HG02981 (cell line): ENCODE results near the gene ZMIZ1.

Source experiments
- ATAC-seq: cut with Tn5 transposase; IDR thresholded peaks from one replicate; pipeline ENCODE4 v1.9.1; 2021; ENCODE audit warnings: mild to moderate bottlenecking, moderate library complexity; ENCODE audit not compliant: unreplicated experiment

Gene ZMIZ1

DNA sequence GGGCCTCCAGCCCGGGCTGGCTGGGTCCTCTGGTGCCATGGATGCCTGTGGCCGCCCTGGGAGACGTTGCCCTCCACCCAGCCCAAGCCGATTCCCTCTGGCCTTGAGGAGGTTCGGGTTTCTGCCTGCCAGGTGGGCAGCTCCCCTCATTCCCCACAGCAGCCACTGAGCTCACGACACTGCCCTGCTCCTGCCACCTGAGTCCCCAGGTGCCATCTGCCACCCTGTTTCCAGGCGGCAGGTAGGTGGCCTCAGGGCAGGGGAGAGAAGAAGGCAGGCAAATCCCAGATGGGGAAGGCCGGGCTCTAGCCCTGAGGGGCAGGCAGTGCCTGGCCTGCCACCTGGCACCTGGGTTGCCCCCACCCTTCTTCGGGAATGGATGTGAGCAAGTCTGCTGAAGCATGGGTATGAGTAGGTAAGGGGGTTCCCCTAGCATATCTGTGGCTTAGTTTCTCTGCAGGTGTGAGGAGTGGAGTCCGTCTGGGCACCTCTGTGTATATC lies 186.3 kb downstream of the ZMIZ1 start:
- no peak for ATAC-seq

- no peak for ATAC-seq
These were observed 187.6 kb downstream of the ZMIZ1 start for GRCh38 chr10:79256264-79256806.

- no peak for ATAC-seq
These were observed 190.1 kb downstream of the ZMIZ1 start for GRCh38 chr10:79258894-79259293.

DNA sequence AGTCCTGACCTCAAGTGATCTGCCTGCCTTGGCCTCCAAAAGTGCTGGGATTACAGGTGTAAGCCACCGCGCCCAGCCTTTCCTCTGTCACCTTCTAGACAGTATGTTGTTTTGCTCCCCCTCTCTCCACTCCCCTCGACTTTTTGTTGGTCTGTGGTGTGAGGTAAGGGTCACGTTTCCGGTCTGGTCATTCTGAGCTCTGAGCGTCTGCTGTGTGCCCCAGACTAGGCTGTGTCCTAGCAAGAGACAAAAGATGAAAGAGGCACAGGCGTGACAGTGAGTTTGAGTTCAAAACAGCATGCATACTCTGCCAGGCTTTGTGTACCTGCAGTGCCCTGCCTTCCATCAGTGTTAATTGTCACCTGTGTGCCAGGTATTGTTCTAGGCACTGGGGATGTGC lies 191.1 kb downstream of the ZMIZ1 start:
- no peak for ATAC-seq

DNA sequence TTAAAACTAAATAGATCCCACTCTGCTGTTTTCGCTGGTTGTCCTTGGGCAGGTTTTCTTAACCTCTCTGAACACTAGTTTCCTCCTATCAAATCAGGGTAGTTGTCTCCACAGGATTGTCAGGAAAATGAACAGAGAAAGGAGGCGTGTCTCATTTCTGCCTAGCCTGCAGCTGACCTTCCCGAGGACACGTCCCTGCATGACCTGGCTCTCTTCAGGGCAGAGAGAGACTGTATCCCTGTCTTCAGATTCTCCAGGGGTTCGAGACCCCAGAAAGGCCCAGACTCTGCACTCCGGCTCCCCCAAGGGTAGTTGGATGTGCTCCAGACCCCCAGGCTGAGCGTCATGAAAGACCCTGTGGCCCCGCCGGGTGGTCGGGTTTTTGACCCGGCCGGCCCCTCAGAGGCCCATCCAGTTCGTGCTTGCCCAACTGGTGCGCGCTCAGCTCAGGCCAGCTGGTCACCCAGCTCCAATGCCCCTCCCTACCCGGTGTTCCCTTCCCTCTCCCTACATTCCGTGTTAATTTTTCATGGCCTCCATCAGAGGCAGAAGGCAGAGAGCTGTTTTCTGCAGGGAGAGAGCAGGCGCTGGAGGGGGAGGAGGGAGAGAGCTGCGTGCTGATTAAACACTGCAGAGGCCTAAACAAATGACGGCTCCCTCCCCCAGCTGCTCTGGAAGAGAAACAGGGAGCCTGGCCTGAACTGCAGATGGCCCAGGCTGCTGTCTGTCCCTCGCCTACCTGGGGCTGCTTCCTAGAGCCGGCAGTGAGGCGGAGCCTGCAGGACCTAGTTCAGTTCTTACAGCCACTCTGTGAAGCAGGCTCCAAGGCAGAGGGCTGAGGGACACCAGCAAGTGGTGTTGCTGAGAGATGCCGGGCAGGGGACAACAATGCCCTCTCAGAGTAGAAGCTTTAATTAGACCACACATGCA lies 192.3 kb downstream of the ZMIZ1 start:
- no peak for ATAC-seq

DNA sequence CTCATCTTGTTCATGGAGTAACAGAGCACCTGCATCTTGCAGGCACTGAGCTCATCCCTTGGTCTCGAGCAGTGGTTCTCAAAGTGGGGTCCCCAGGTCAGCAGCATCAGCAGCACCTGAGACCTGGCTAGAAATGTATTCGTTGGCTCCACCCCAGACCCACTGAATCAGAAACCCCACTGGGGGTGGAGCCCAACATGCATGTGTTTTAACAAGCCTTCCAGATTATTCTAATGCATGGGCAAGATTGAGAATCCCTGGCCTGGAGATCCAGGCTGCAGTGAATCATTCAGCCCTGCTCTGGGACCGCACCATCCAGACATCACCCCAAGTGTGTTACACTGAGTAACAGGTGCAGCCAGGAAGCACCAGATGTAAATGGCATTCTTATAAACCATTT lies 193.4 kb downstream of the ZMIZ1 start:
- ATAC-seq: no peak

DNA sequence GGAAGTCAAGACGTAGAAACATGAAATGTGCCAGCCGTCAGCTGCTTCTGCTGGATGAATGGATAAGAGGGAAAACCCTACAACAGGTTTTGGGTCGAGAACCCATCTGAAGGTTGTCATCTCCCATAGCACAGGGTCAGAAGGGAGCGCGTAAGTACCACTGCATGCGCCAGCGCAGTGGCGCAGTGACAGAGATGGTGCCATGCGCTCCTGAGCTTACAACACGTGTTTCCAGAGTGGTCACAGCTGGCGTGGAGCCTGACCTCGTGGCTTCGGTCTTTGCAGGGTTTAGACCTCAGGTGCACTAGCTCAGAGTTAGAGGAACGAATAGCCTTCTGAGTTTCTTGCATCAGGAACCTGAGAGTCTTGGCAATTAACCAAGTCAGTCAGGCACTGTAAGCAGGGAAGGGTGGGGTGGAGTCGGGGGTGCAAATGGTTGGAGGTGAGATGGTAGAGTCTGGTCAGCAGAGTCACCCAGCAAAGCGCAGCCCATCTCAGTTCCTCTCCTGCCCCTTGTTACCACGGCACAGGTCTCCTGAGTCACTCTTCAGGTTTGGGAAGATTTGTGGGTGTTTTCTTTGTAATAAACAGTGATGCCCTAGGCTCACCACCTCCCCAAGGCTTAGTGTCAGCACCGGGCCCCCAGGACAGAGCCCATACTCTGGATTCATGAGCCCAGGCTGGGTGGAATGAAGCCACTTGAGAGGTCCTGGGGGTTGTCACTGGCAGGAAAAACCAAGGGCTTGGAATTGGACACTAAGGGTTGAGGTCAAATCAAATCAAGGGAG lies 194.4 kb downstream of the ZMIZ1 start:
- no peak for ATAC-seq

DNA sequence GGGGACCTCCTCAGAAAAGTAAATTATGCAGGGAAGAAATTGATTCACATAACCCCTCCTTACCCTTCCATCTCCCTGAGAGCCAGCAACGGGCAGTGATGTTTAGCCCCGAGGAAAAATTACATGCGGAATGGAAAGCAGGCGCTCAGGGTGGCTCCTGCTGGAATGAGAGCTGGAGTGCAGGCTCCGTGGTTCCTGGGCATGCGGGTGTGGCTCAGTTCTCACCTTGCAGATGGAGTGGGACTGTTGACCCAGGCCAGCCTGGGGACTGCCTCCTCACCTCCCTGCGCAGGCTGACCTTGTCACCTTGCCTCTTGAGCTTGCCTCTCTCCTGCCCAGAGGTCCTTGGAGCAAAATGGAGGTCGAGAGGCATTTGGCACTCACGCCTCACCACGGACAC lies 195.2 kb downstream of the ZMIZ1 start:
- no peak for ATAC-seq

DNA sequence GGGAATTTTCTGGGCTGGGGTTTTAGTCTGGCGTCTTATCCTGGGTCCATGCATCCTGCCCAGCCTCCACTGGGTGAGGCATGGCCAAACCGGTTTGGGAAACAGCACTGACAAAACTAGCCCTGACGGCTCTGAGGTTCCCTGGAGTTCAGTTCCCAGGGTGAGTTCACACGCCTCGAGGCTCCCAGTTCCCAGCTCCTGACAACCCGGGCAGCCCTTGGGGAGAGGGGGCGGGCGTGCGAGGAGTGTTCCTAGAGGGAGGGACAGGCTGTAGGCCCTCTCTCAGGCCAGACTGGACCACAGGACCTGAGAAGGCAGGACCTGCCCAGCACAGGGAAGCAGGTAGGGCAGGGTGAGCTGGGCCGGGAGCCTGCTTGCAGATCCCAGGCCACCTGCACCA lies 196.2 kb downstream of the ZMIZ1 start:
- no peak for ATAC-seq

DNA sequence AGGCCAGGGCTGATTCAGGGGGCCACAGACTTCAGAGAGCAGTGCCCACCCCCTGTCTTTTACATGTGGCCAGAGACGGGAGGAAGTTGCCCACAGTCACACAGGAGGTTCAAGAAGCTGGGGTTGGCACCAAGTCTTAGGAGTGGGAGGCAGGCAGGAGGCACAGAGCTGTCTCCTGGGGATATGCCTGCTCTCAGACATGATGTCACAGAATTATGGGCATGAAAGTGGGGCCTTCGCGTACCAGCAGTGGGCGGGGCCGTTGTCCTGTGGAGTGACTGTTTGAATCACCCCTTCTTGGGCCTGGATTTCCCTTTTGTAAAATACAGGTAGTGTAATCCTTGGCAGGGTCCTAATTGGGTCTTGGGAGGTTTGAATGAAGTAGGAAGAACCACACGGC lies 197.3 kb downstream of the ZMIZ1 start:
- ATAC-seq: peak; percentile 36

GRCh38 chr10:79266543-79267312 lies 198.0 kb downstream of the ZMIZ1 start:
- peak; percentile 86 for ATAC-seq

GRCh38 chr10:79267499-79267898 lies 198.7 kb downstream of the ZMIZ1 start:
- no peak for ATAC-seq

DNA sequence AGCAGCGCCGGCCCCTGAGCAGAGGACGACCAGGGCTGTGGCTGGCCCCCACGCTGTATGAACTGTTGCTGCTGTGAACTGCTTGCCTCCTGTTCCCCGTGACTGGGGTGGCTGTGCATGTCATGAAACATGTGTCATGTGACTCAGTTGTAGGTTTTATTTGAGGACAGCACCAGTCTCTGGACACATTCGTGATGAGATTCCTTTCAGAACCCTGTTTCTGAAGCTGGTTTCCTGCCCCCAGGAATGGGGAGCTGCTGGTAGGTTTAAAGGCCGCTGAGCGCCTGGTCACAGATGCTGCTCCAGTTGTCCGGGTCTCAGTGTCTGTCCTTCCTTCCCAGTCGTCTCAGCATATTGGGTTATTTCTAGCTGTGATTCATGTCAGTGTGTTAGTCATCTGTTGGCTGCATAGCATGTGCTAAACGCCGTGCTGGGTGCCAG lies 199.4 kb downstream of the ZMIZ1 start:
- ATAC-seq: no peak

DNA sequence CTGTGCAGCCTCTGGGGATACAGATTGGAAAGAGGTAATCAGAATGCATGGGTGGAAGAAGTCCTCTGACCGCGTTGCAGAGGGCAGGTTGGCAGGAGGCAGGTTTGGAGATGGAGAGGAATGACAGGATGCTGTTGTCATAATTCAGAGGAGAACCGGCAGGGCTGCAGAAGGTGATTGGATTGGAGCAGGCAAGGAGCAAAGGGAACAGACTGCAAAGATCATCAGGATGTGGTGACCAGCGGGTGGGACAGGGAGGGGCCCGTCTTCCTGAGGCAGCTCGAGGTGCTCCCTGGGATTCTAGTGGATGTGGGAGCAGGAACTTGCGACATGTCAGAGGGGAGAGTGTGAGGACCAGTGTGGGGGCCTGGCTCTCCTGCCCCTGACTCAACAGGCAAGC lies 200.0 kb downstream of the ZMIZ1 start:
- no peak for ATAC-seq

GRCh38 chr10:79269443-79269842 lies 200.7 kb downstream of the ZMIZ1 start:
- no peak for ATAC-seq

DNA sequence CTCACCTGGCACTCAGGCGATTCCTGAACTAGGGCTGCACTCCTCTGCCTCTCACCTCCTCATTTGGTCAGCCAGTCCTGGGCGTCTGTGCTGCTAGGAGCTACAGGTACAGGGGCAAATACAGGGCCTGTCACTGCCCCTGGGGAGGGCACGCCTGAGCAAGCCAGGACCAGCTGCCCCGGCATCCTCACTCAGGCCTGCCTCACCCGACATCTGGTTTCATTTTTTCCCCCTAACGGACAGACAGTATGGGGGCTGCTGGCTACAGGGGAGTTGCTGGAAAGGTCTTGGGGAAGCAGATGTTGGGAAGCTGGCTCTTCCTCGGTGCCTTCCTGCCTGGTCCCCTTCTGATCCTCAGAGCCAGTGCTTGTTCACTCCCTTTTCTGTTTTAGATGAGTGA lies 201.2 kb downstream of the ZMIZ1 start:
- no peak for ATAC-seq

GRCh38 chr10:79270466-79271246 lies 201.9 kb downstream of the ZMIZ1 start:
- ATAC-seq: no peak

GRCh38 chr10:79272353-79272752 lies 203.6 kb downstream of the ZMIZ1 start:
- no peak for ATAC-seq

DNA sequence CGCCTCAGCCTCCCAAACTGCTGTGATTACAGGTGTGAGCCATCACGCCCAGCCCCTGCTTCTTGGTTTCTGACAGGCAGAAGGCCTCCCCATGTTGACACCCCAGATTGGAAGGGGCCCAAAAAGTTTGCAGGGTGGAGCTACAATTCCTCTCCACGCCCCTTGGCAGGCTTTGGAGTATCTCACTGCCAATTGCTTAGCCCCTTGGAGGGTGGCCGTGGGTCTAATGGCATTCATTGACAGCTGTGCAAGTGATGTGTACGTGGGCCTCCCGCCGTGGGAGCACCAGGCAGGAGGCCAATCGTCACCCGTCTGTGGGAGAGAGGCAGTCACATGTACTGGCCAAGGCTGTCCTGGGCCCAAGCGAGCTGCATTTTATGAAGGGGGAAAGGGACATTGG lies 204.8 kb downstream of the ZMIZ1 start:
- no peak for ATAC-seq
